HEK293T (cell line): ENCODE results near the gene EYA4.

ENCODE experiments used
- ARNT ChIP-seq: fragments of 450-650 bp; IDR thresholded peaks from 2 replicates; pipeline ENCODE4 v1.6.1; 2017; ENCODE audit warnings: mild to moderate bottlenecking
- BHLHE40 ChIP-seq: fragments of 450-650 bp; IDR thresholded peaks from 2 replicates; pipeline ENCODE4 v1.6.1; 2016; ENCODE audit warnings: mild to moderate bottlenecking, moderate library complexity, borderline replicate concordance
- CTBP1 ChIP-seq: fragments of 450-650 bp; IDR thresholded peaks from 2 replicates; pipeline ENCODE4 v1.6.1; 2016; ENCODE audit warnings: borderline replicate concordance
- ELF4 ChIP-seq: fragments of 450-650 bp; IDR thresholded peaks from 2 replicates; pipeline ENCODE4 v1.6.1; 2017; ENCODE audit warnings: antibody characterized with exemption
- HDGF ChIP-seq: fragments of 450-650 bp; IDR thresholded peaks from 2 replicates; pipeline ENCODE4 v1.6.1; 2017; ENCODE audit warnings: antibody characterized with exemption, borderline replicate concordance
- LEF1 ChIP-seq: fragments of 450-650 bp; IDR thresholded peaks from 2 replicates; pipeline ENCODE4 v1.6.1; 2017; ENCODE audit warnings: mild to moderate bottlenecking, borderline replicate concordance
- NFRKB ChIP-seq: fragments of 450-650 bp; IDR thresholded peaks from 2 replicates; pipeline ENCODE4 v1.6.1; 2016; ENCODE audit warnings: mild to moderate bottlenecking, moderate library complexity
- SP1 ChIP-seq: fragments of 450-650 bp; IDR thresholded peaks from 2 replicates; pipeline ENCODE4 v1.6.1; 2017
- SUZ12 ChIP-seq: fragments of 450-650 bp; IDR thresholded peaks from 2 replicates; pipeline ENCODE4 v1.6.1; 2016; ENCODE audit warnings: mild to moderate bottlenecking
- TARDBP ChIP-seq: fragments of 450-650 bp; IDR thresholded peaks from 2 replicates; pipeline ENCODE4 v1.6.1; 2016
- ZNF384 ChIP-seq: fragments of 450-650 bp; IDR thresholded peaks from 2 replicates; pipeline ENCODE4 v1.6.1; 2016
- TF ChIP-seq, protein P1 (sequence below): fragments of 450-650 bp; IDR thresholded peaks from 2 replicates; pipeline ENCODE4 v1.6.1; 2016

DNA sequence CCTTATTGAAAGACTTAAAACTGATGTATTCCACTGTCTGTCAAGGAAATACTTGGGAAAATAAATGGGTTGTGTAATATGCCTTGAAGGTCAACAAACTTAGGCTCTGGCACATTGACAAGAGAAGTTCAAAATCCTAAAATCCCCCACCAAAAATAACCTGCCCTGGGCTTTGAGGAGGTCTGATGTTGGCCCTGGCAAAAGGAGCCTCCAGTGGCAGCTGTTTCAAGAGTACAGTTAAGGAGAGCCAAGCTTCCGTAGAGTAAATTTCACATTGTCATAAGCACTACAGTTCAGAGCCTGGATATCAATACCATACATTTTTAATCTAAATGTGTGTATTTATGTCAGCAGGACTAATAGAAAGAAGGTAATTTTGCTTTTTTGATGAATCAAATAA is 282.7 kb downstream of the EYA4 start:
- TF ChIP-seq SP1 (no peak), ARNT (no peak), TARDBP (no peak), ZNF384 (no peak), HDGF (no peak), BHLHE40 (no peak), SUZ12 (no peak), NFRKB (no peak), LEF1 (no peak), ELF4 (no peak), CTBP1 (no peak)
- TF ChIP-seq, protein P1, sequence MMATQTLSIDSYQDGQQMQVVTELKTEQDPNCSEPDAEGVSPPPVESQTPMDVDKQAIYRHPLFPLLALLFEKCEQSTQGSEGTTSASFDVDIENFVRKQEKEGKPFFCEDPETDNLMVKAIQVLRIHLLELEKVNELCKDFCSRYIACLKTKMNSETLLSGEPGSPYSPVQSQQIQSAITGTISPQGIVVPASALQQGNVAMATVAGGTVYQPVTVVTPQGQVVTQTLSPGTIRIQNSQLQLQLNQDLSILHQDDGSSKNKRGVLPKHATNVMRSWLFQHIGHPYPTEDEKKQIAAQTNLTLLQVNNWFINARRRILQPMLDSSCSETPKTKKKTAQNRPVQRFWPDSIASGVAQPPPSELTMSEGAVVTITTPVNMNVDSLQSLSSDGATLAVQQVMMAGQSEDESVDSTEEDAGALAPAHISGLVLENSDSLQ, result no peak
